ENCODE measurements around the gene GART. TPM values are rescaled to one million over a fixed set of nuclear protein-coding genes. Genes with fewer than 3 reads are reported as not detected.

Gene GART
- total and polyA plus RNA-seq, 10 of the 15 experiments (the other 5 are each of a cell fraction or from before 2014, with no cell fraction given), result 44.7 to 178 (median 106) TPM

GRCh38 chr21:33488936-33489335 is 53.0 kb downstream of the GART start (continued):
- TF ChIP-seq GATAD2B (conservative IDR thresholded peaks at IDR 0.05; ENCODE audit: low read depth) (no peak), HDAC6 (IDR thresholded peaks at IDR 0.05; ENCODE audit: unreplicated experiment) (no peak), POU2F2 (IDR thresholded peaks at IDR 0.05; ENCODE audit: borderline replicate concordance, low read depth, low read length) (no peak), DPF2 (IDR thresholded peaks at IDR 0.05) (no peak), PAX5 (IDR thresholded peaks at IDR 0.05; ENCODE audit: borderline replicate concordance, low read depth, low read length) (no peak)

GRCh38 chr21:33487996-33488395 is 53.9 kb downstream of the GART start:
- CTCF ChIA-PET, result no interaction called here

More at GRCh38 chr21:33487996-33488395, 53.9 kb downstream of the GART start:
- POLR2A ChIA-PET, result interaction anchor here (0.6 kb wide), 1 partner anchor 7 kb away, joined by 6 read pairs; no protein-coding TSS in a partner anchor
- RAD21 ChIA-PET (ENCODE audit: unreplicated experiment), result no interaction called here
- Histone ChIP-seq H3K36me3 (ENCODE audit: control insufficient read depth in 2 of 2, insufficient read depth in 2 of 2, low read length in 1 of 2) (no peaks in the 10 kb centered on the region), H3K79me2 (ENCODE audit: control insufficient read depth, insufficient read depth, low read length) (no peaks in the 10 kb centered on the region), H3K4me2 (ENCODE audit: control insufficient read depth, insufficient read depth) (no peak overlapping the region), H4K20me1 (ENCODE audit: control insufficient read depth, insufficient read depth) (no peaks in the 10 kb centered on the region), H2AFZ (ENCODE audit: control insufficient read depth, low read depth, low read length) (no peak overlapping the region), H3K4me3 (no peak overlapping the region), H3K27me3 (replicated peaks in 1 of 2; ENCODE audit: control insufficient read depth in 2 of 2, insufficient read depth in 2 of 2, low read length in 1 of 2) (no peaks in the 10 kb centered on the region), H3K27ac (ENCODE audit: control insufficient read depth, insufficient read depth) (no peak overlapping the region), H3K9ac (ENCODE audit: control insufficient read depth, insufficient read depth, low read length) (no peak overlapping the region), H3K4me1 (ENCODE audit: control insufficient read depth, insufficient read depth, low read length) (no peaks in the 10 kb centered on the region), H3K9me3 (replicated peaks; ENCODE audit: control insufficient read depth, insufficient read depth, low read length) (no peaks in the 10 kb centered on the region)
- BruUV-seq (replicated peaks), result no TSS peak
- ATAC-seq, result no peak
- no peak for DNase-seq (ENCODE audit: low read depth, low spot score)
- intact Hi-C loops (cut with micrococcal nuclease; ENCODE audit: unreplicated experiment), result no loop called here
- in situ Hi-C loops (cut with MboI), result no loop called here
- SMC1A ChIA-PET (ENCODE audit: uncharacterized antibody, unreplicated experiment), result no interaction called here
- WGBS (ENCODE audit: insufficient coverage, insufficient replicate concordance, low lambda C conversion rate, missing lambda C conversion rate), result 67% methylated on average over 5 of the region's 5 CpGs
- FAIRE-seq, result no peak
- TF ChIP-seq YY1 (IDR thresholded peaks at IDR 0.05; ENCODE audit: low read depth, low read length) (no peak), KAT2A (conservative IDR thresholded peaks at IDR 0.05; ENCODE audit: control insufficient read depth, low read depth, low read length) (no peak), HDGF (IDR thresholded peaks at IDR 0.05) (no peak), EP300 (IDR thresholded peaks at IDR 0.05; ENCODE audit: borderline replicate concordance in 1 of 2, control insufficient read depth in 1 of 2, low read depth in 2 of 2, low read length in 2 of 2) (no peak), CEBPB (IDR thresholded peaks at IDR 0.05; ENCODE audit: borderline replicate concordance in 1 of 2, low read depth in 2 of 2, low read length in 2 of 2) (no peak), CBX3 (IDR thresholded peaks at IDR 0.05; ENCODE audit: borderline replicate concordance, low read depth) (no peak), ESRRA (IDR thresholded peaks at IDR 0.05; ENCODE audit: low read length) (no peak), NFXL1 (IDR thresholded peaks at IDR 0.05; ENCODE audit: borderline replicate concordance) (no peak)
- TF ChIP-seq, protein P1, sequence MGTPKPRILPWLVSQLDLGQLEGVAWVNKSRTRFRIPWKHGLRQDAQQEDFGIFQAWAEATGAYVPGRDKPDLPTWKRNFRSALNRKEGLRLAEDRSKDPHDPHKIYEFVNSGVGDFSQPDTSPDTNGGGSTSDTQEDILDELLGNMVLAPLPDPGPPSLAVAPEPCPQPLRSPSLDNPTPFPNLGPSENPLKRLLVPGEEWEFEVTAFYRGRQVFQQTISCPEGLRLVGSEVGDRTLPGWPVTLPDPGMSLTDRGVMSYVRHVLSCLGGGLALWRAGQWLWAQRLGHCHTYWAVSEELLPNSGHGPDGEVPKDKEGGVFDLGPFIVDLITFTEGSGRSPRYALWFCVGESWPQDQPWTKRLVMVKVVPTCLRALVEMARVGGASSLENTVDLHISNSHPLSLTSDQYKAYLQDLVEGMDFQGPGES (IDR thresholded peaks at IDR 0.05), result no peak
- TF ChIP-seq, protein P2, sequence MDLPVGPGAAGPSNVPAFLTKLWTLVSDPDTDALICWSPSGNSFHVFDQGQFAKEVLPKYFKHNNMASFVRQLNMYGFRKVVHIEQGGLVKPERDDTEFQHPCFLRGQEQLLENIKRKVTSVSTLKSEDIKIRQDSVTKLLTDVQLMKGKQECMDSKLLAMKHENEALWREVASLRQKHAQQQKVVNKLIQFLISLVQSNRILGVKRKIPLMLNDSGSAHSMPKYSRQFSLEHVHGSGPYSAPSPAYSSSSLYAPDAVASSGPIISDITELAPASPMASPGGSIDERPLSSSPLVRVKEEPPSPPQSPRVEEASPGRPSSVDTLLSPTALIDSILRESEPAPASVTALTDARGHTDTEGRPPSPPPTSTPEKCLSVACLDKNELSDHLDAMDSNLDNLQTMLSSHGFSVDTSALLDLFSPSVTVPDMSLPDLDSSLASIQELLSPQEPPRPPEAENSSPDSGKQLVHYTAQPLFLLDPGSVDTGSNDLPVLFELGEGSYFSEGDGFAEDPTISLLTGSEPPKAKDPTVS (IDR thresholded peaks at IDR 0.05; ENCODE audit: low read depth, low read length), result no peak

All from GM12878 (cell line).